K562 (cell line): ENCODE measurements around the gene SYT17. TPM values are rescaled to one million over a fixed set of nuclear protein-coding genes. Genes with fewer than 3 reads are reported as not detected.
"Not testable (repeated sequence)": the region's sequence is repeated elsewhere in the genome, so short reads cannot be mapped to it uniquely, and the experiment has no call there.

Experiments used
- ATAC-seq: fragments of 200-7000 bp; cut with Tn5 transposase; 3 replicates; pipeline ENCODE4 v1.9.1; 2020; ENCODE audit warnings: moderate library complexity
- BruUV-seq: library from RNA; stranded (reverse); fragments of 400-500 nt; replicated peaks from 2 replicates; lab custom pipeline; 2021; lab: Mats Ljungman, UMichigan
- CTCF ChIA-PET: fragments of 300-600 bp; formaldehyde crosslinking; extraction: SDS; loops from one replicate; lab custom pipeline; 2021; ENCODE audit warnings: low intra/inter-chr PET ratio; lab: Yijun Ruan, JAX
- POLR2A ChIA-PET: fragments of 300-600, 350-650 bp; sonication (Branson Sonifier 250); formaldehyde crosslinking; extraction: SDS; loops from one replicate; lab custom pipeline; 2021; ENCODE audit warnings: antibody characterized with exemption, inconsistent platforms; lab: Yijun Ruan, JAX
- DNase-seq, 4 experiments: peaks; one replicate each; pipeline versions ENCODE4 v3.0.0 to v3.0.0-alpha.2; 2011 to 2018; ENCODE audit warnings: low spot score in 3 of 4, mixed read lengths in 3 of 4; ENCODE audit errors: extremely low read depth in 1 of 4
- FAIRE-seq: peaks from 2 replicates; lab custom pipeline; 2011; peaks lifted over from hg19 to GRCh38; lab: Jason Lieb, UNC
- H2AFZ ChIP-seq: 2 replicates; pipeline ENCODE4 v1.6.0; 2011; ENCODE audit warnings: low read depth, low read length, control low read depth, inconsistent platforms
- H3K27ac ChIP-seq: fragments of 200-600 bp; 3 replicates; pipeline ENCODE4 v1.8.0; 2011; ENCODE audit warnings: low read depth, mild to moderate bottlenecking, control low read depth, inconsistent platforms, low read length, moderate library complexity, mixed read lengths; ENCODE audit errors: extremely low read depth
- H3K27me3 ChIP-seq, 2 experiments: fragments of 300-600 bp in 1 of 2; 2 replicates in 1 of 2; 3 replicates in 1 of 2; pipeline versions ENCODE4 v1.6.0 to v1.8.0; 2011; ENCODE audit warnings: inconsistent platforms in 2 of 2, low read length in 2 of 2, mild to moderate bottlenecking in 1 of 2, mixed read lengths in 1 of 2, moderate library complexity in 1 of 2; ENCODE audit not compliant: control insufficient read depth in 2 of 2, insufficient read depth in 2 of 2
- H3K36me3 ChIP-seq: fragments of 300-600 bp; 3 replicates; pipeline ENCODE4 v1.8.0; 2011; ENCODE audit warnings: mild to moderate bottlenecking, low read length, inconsistent platforms; ENCODE audit not compliant: control insufficient read depth, insufficient read depth
- H3K4me1 ChIP-seq, 2 experiments: fragments of 200-600 bp in 1 of 2; replicated peaks in 1 of 2; 2 replicates in 1 of 2; 3 replicates in 1 of 2; pipeline versions ENCODE4 v1.5.1 to v1.8.0; 2011; ENCODE audit warnings: inconsistent platforms in 2 of 2, low read length in 2 of 2, mild to moderate bottlenecking in 1 of 2, mixed read lengths in 1 of 2, moderate library complexity in 1 of 2; ENCODE audit not compliant: control insufficient read depth in 2 of 2, insufficient read depth in 2 of 2
- H3K4me2 ChIP-seq: 2 replicates; pipeline ENCODE4 v1.6.1; 2011; ENCODE audit warnings: low read length, control low read depth, inconsistent platforms, mixed read lengths; ENCODE audit not compliant: insufficient read depth
- H3K4me3 ChIP-seq: fragments of 200-600 bp; sonication (generic), shearing (Covaris generic); 2 replicates; pipeline ENCODE4 v1.5.1; 2016; ENCODE audit warnings: control low read depth, inconsistent platforms
- H3K79me2 ChIP-seq: fragments of 200-600 bp; 3 replicates; pipeline ENCODE4 v1.8.0; 2011; ENCODE audit warnings: low read length, inconsistent platforms; ENCODE audit not compliant: control insufficient read depth, insufficient read depth
- H3K9ac ChIP-seq, 2 experiments: 2 replicates each; pipeline versions ENCODE4 v1.6.0 to v1.6.1; 2011; ENCODE audit warnings: low read depth in 2 of 2, low read length in 2 of 2, control low read depth in 1 of 2, inconsistent platforms in 1 of 2, mild to moderate bottlenecking in 1 of 2, mixed read lengths in 1 of 2; ENCODE audit not compliant: insufficient read depth in 1 of 2
- H3K9me1 ChIP-seq: one replicate; pipeline ENCODE4 v1.6.0; 2011; ENCODE audit warnings: inconsistent platforms, mild to moderate bottlenecking, low read length, moderate library complexity; ENCODE audit not compliant: control insufficient read depth, insufficient read depth
- H3K9me3 ChIP-seq: replicated peaks from 2 replicates; pipeline ENCODE4 v1.5.1; 2011; ENCODE audit warnings: low read depth, low read length, inconsistent platforms; ENCODE audit not compliant: control insufficient read depth, insufficient read depth
- H4K20me1 ChIP-seq: replicated peaks from 2 replicates; pipeline ENCODE4 v1.6.1; 2011; ENCODE audit warnings: low read length, inconsistent platforms, mixed read lengths; ENCODE audit not compliant: control insufficient read depth, insufficient read depth
- BCOR ChIP-seq: fragments of 450-650 bp; IDR thresholded peaks from 2 replicates; pipeline ENCODE4 v1.6.1; 2016
- CGGBP1 ChIP-seq: fragments of 250-450 bp; sonication (Bioruptor Pico); IDR thresholded peaks from 2 replicates; pipeline ENCODE4 v1.9.0; 2021; ENCODE audit warnings: mild to moderate bottlenecking
- PML ChIP-seq: IDR thresholded peaks from 2 replicates; pipeline ENCODE4 v1.6.1; 2012; ENCODE audit warnings: low read length, inconsistent platforms
- RBM15 ChIP-seq: fragments of 200-400 bp; formaldehyde crosslinking; IDR thresholded peaks from 2 replicates; pipeline ENCODE4 v1.6.1; 2018; ENCODE audit warnings: mild to moderate bottlenecking, low read length, moderate library complexity; ENCODE audit not compliant: insufficient read depth
- RBM25 ChIP-seq: fragments of 200-400 bp; formaldehyde crosslinking; IDR thresholded peaks from 2 replicates; pipeline ENCODE4 v1.6.1; 2018; ENCODE audit warnings: low read length, low read depth, moderate library complexity; ENCODE audit not compliant: severe bottlenecking
- SMARCE1 ChIP-seq: fragments of 450-650 bp; IDR thresholded peaks from 2 replicates; pipeline ENCODE4 v1.7.1; 2016; ENCODE audit warnings: mild to moderate bottlenecking
- ZBED1 ChIP-seq: IDR thresholded peaks from 2 replicates; pipeline ENCODE4 v1.6.1; 2014
- ZFP1 ChIP-seq: fragments of 450-650 bp; formaldehyde crosslinking; IDR thresholded peaks from 2 replicates; pipeline ENCODE4 v1.4.0; 2020; ENCODE audit warnings: mild to moderate bottlenecking, mixed read lengths
- ZNF146 ChIP-seq: IDR thresholded peaks from one replicate; pipeline ENCODE4 v1.6.1; 2018; ENCODE audit warnings: missing compliant biosample characterization; ENCODE audit not compliant: unreplicated experiment
- ZNF41 ChIP-seq: fragments of 250-450 bp; sonication (Bioruptor Pico); conservative IDR thresholded peaks from 2 replicates; pipeline ENCODE4 v1.4.0; 2020; ENCODE audit warnings: mild to moderate bottlenecking
- ZNF707 ChIP-seq: fragments of 250-450 bp; sonication (Bioruptor Pico); conservative IDR thresholded peaks from 2 replicates; pipeline ENCODE4 v1.8.0; 2022; ENCODE audit warnings: inconsistent platforms, mild to moderate bottlenecking, moderate library complexity
- WGBS: fragments of 100-300 bp; shearing (Covaris generic); methylation state at CpG from one replicate; pipeline ENCODE4 v1.1.6; 2016; ENCODE audit warnings: low coverage, mixed read lengths; ENCODE audit not compliant: insufficient coverage; ENCODE audit errors: missing lambda C conversion rate; 5-methylcytosine and 5-hydroxymethylcytosine counted together
- in situ Hi-C: fragments of 300-500 bp; cut with MboI; formaldehyde crosslinking; loops from 4 replicates; pipeline ENCODE4 v1.15.0; 2018; ENCODE audit warnings: inconsistent platforms, mixed read lengths
- intact Hi-C: fragments of 100-400 bp; cut with micrococcal nuclease; formaldehyde crosslinking; loops from 2 replicates; pipeline ENCODE4 v1.14.2; 2022
- polyA plus RNA-seq, 8 experiments: library from polyadenylated mRNA; depleted of rRNA in 4 of 8; stranded (reverse) in 5 of 8; unstranded in 3 of 8; fragments of >200 nt; fragmentation: Nextera tagmentation in 2 of 8; fragmentation: Illumina TruSeq in 1 of 8; extraction: Ambion mirVana in 2 of 8; extraction: Trizol in 1 of 8; gene quantifications; 2 replicates each; pipeline versions ENCODE4 v1.2.1 to v1.2.3, GENCODE V29; 2011 to 2014; ENCODE audit warnings: inconsistent platforms in 1 of 8, missing spikeins in 1 of 8
- total RNA-seq, 7 experiments: library from RNA; depleted of rRNA in 6 of 7; stranded (reverse); fragments of >200 nt in 6 of 7; fragmentation: Illumina TruSeq in 2 of 7; extraction: Trizol in 2 of 7; gene quantifications; 2 replicates each; pipeline versions ENCODE4 v1.2.1 to v1.2.3, GENCODE V29; 2011 to 2021; ENCODE audit warnings: low replicate concordance in 1 of 7

Gene SYT17
- total and polyA plus RNA-seq, 9 of the 15 experiments (the other 6 are each of a cell fraction or from before 2014, with no cell fraction given): not detected

GRCh38 chr16:19187961-19188360 lies 19.9 kb downstream of the SYT17 start:
- H3K9me1 ChIP-seq, CTCF ChIA-PET, ATAC-seq, H4K20me1 ChIP-seq, H3K9me3 ChIP-seq, in situ Hi-C loops, H3K36me3 ChIP-seq, DNase-seq, H3K9ac ChIP-seq, H2AFZ ChIP-seq, FAIRE-seq, H3K4me1 ChIP-seq, BruUV-seq, H3K4me2 ChIP-seq, intact Hi-C loops, H3K79me2 ChIP-seq, H3K4me3 ChIP-seq, H3K27ac ChIP-seq: not testable (repeated sequence)
- TF ChIP-seq ZNF146 (CRISPR knock-in tag) (peak; percentile 92), RBM25 (peak; percentile 34), BCOR (peak; percentile 51)
- peaks cover 24 to 53% of the 10 kb centered on the region in 2 experiments for H3K27me3 ChIP-seq
- WGBS: 0% methylated on average over 3 of the region's 3 CpGs
- POLR2A ChIA-PET: interaction anchor here (0.9 kb wide), 1 partner anchor 86 kb away, joined by 3 read pairs; no protein-coding TSS in a partner anchor

GRCh38 chr16:19188406-19188805 lies 20.4 kb downstream of the SYT17 start:
- Histone ChIP-seq H3K4me2 (no peak overlapping the region), H3K79me2 (no peaks in the 10 kb centered on the region), H3K27me3 (peaks cover 20 to 53% of the 10 kb centered on the region in 2 experiments), H3K9me3 (no peaks in the 10 kb centered on the region), H3K4me1 (no peaks in the 10 kb centered on the region), H4K20me1 (no peaks in the 10 kb centered on the region), H3K9me1 (no peaks in the 10 kb centered on the region), H3K4me3 (no peak overlapping the region), H3K27ac (no peak overlapping the region), H3K36me3 (no peaks in the 10 kb centered on the region), H2AFZ (no peak overlapping the region), H3K9ac (no peak overlapping the region)
- BruUV-seq: no TSS peak
- in situ Hi-C loops: no loop called here
- CTCF ChIA-PET: no interaction called here
- POLR2A ChIA-PET: interaction anchor here (0.9 to 1.9 kb wide), 2 partner anchors 9 to 86 kb away, joined by 3 to 7 read pairs; no protein-coding TSS in a partner anchor
- WGBS: 0% methylated on average over 5 of the region's 5 CpGs
- FAIRE-seq (no peak), ATAC-seq (no peak), DNase-seq (no peak)
- TF ChIP-seq ZBED1: no peak
- no peak for TF ChIP-seq ZNF41 (CRISPR knock-in tag)
- TF ChIP-seq ZNF707 (CRISPR knock-in tag): no peak
- no peak for TF ChIP-seq RBM15
- no peak for TF ChIP-seq ZFP1 (CRISPR knock-in tag)
- TF ChIP-seq CGGBP1 (CRISPR knock-in tag): no peak
- TF ChIP-seq PML: no peak
- TF ChIP-seq SMARCE1: no peak
- intact Hi-C loops: no loop called here
